Measurements from ENCODE around the gene AKR1C1.
"Not testable (repeated sequence)": the region's sequence is repeated elsewhere in the genome, so short reads cannot be mapped to it uniquely, and the experiment has no call there.

The AKR1C1 gene

GRCh38 chr10:4984223-4984622, 21.0 kb downstream of the AKR1C1 start:
- DNase-seq = no peak

- no peak for DNase-seq
These were observed 21.9 kb downstream of the AKR1C1 start for GRCh38 chr10:4984971-4985594.

GRCh38 chr10:4988000-4988641, 24.9 kb downstream of the AKR1C1 start:
- not testable (repeated sequence) for DNase-seq

GRCh38 chr10:4990217-4990616, 27.0 kb downstream of the AKR1C1 start:
- no peak for DNase-seq

GRCh38 chr10:4991463-4991862, 28.2 kb downstream of the AKR1C1 start:
- not testable (repeated sequence) for DNase-seq

- DNase-seq = not testable (repeated sequence)
These were observed 29.3 kb downstream of the AKR1C1 start for GRCh38 chr10:4992564-4992963.

- DNase-seq = not testable (repeated sequence)
These were observed 31.0 kb downstream of the AKR1C1 start for GRCh38 chr10:4994260-4994659.

GRCh38 chr10:4998671-4999070, 35.5 kb downstream of the AKR1C1 start:
- no peak for DNase-seq

- no peak for DNase-seq
These were observed 39.0 kb downstream of the AKR1C1 start for GRCh38 chr10:5002013-5002727.

- DNase-seq = not testable (repeated sequence)
These were observed 40.2 kb downstream of the AKR1C1 start, which contains the start of gene AKR1C2 for GRCh38 chr10:5003127-5004029. AKR1C2 (minus strand) TSS chr10:5003857; CDS start chr10:5003835, 22 bp downstream.

- not testable (repeated sequence) for DNase-seq
These were observed 40.8 kb downstream of the AKR1C1 start for GRCh38 chr10:5004030-5004385.

- not testable (repeated sequence) for DNase-seq
These were observed 41.3 kb downstream of the AKR1C1 start for GRCh38 chr10:5004501-5004900.

GRCh38 chr10:5008857-5009548, 45.8 kb downstream of the AKR1C1 start:
- not testable (repeated sequence) for DNase-seq

- DNase-seq = not testable (repeated sequence)
These were observed 46.8 kb downstream of the AKR1C1 start for GRCh38 chr10:5010043-5010442.

- not testable (repeated sequence) for DNase-seq
These were observed 48.2 kb downstream of the AKR1C1 start for GRCh38 chr10:5011392-5011791.

- no peak for DNase-seq
These were observed 49.4 kb downstream of the AKR1C1 start for GRCh38 chr10:5012595-5012994.

GRCh38 chr10:5013385-5013784, 50.2 kb downstream of the AKR1C1 start:
- DNase-seq = no peak

- DNase-seq = not testable (repeated sequence)
These were observed 51.1 kb downstream of the AKR1C1 start for GRCh38 chr10:5014200-5014910.

- no peak for DNase-seq
These were observed 51.7 kb downstream of the AKR1C1 start for GRCh38 chr10:5014936-5015335.

GRCh38 chr10:5018134-5018533, 54.9 kb downstream of the AKR1C1 start:
- no peak for DNase-seq

- DNase-seq = not testable (repeated sequence)
These were observed 55.6 kb downstream of the AKR1C1 start for GRCh38 chr10:5018671-5019277.

Data from NCI-H1436 (cell line).